Hepatocyte (in vitro differentiated cells): ENCODE results near the gene VWA5B2. TPM values are rescaled to one million over a fixed set of nuclear protein-coding genes. Genes with fewer than 3 reads are reported as not detected.
A peak's percentile ranks its signal among the peaks of the same experiment; 100 is the strongest.

Experiments
- DNase-seq: peaks from one replicate; pipeline ENCODE4 v3.0.0-alpha.2; 2016; ENCODE audit warnings: low spot score
- H2AFZ ChIP-seq: fragments of 200-600 bp; sonication (generic); 2 replicates; pipeline ENCODE4 v1.6.0; 2016; ENCODE audit warnings: antibody characterized with exemption, mild to moderate bottlenecking
- H3K27ac ChIP-seq: fragments of 200-600 bp; sonication (generic); 2 replicates; pipeline ENCODE4 v1.5.1; 2016; ENCODE audit warnings: mild to moderate bottlenecking
- H3K27me3 ChIP-seq: fragments of 200-600 bp; sonication (generic); 2 replicates; pipeline ENCODE4 v1.6.1; 2016
- H3K36me3 ChIP-seq: fragments of 200-600 bp; sonication (generic); replicated peaks from 2 replicates; pipeline ENCODE4 v1.5.1; 2016; ENCODE audit warnings: low read depth; ENCODE audit not compliant: insufficient read depth
- H3K4me1 ChIP-seq: fragments of 200-600 bp; sonication (generic); 2 replicates; pipeline ENCODE4 v1.5.1; 2016; ENCODE audit warnings: mild to moderate bottlenecking, moderate library complexity; ENCODE audit not compliant: insufficient read depth
- H3K4me2 ChIP-seq: fragments of 200-600 bp; sonication (generic); 2 replicates; pipeline ENCODE4 v1.6.0; 2016
- H3K4me3 ChIP-seq: fragments of 200-600 bp; sonication (generic); 2 replicates; pipeline ENCODE4 v1.5.1; 2016; ENCODE audit warnings: mild to moderate bottlenecking
- H3K79me2 ChIP-seq: fragments of 200-600 bp; sonication (generic); 2 replicates; pipeline ENCODE4 v1.6.0; 2017; ENCODE audit warnings: mild to moderate bottlenecking
- H3K9me2 ChIP-seq: fragments of 200-600 bp; sonication (generic); replicated peaks from 2 replicates; pipeline ENCODE4 v1.6.0; 2017; ENCODE audit warnings: mild to moderate bottlenecking; ENCODE audit not compliant: insufficient read depth
- H3K9me3 ChIP-seq: fragments of 200-600 bp; sonication (generic); 2 replicates; pipeline ENCODE4 v1.5.1; 2016; ENCODE audit warnings: low read depth, mild to moderate bottlenecking
- H4K20me1 ChIP-seq: fragments of 200-600 bp; sonication (generic); 2 replicates; pipeline ENCODE4 v1.6.0; 2016; ENCODE audit warnings: mild to moderate bottlenecking; ENCODE audit not compliant: insufficient read depth, poor library complexity, severe bottlenecking
- CTCF ChIP-seq: fragments of 200-600 bp; sonication (generic); IDR thresholded peaks from 2 replicates; pipeline ENCODE4 v1.5.1; 2016; ENCODE audit warnings: antibody characterized with exemption, mild to moderate bottlenecking; ENCODE audit not compliant: poor library complexity
- EZH2 ChIP-seq: fragments of 200-600 bp; sonication (generic); IDR thresholded peaks from 2 replicates; pipeline ENCODE4 v1.6.1; 2016; ENCODE audit warnings: antibody characterized with exemption, mild to moderate bottlenecking, borderline replicate concordance
- EZH2phosphoT487 ChIP-seq: fragments of 200-600 bp; sonication (generic); IDR thresholded peaks from one replicate; pipeline ENCODE4 v1.6.1; 2018; ENCODE audit warnings: antibody characterized with exemption, mild to moderate bottlenecking, low read depth, moderate library complexity; ENCODE audit not compliant: unreplicated experiment, severe bottlenecking
- WGBS: methylation state at CpG from one replicate; pipeline ENCODE4 v1.1.6; 2016; ENCODE audit warnings: low lambda C conversion rate; ENCODE audit errors: missing lambda C conversion rate; 5-methylcytosine and 5-hydroxymethylcytosine counted together
- microRNA counts: library from miRNA; unstranded; fragments of <30 nt; microRNA quantifications from one replicate; lab custom pipeline; 2017
- microRNA-seq: library from miRNA; unstranded; fragments of <30 nt; microRNA quantifications from one replicate; pipeline ENCODE4, GENCODE V29; 2017
- polyA plus RNA-seq: library from polyadenylated mRNA; unstranded; fragments of >200 nt; fragmentation: Nextera tagmentation; extraction: Ambion mirVana; gene quantifications from 2 replicates; pipeline ENCODE4 v1.2.1, GENCODE V29; 2016
- small RNA-seq: library from RNA; depleted of rRNA; stranded (forward); fragments of <200 nt; gene quantifications from one replicate; pipeline ENCODE3, GENCODE V24; 2014
- total RNA-seq: library from RNA; depleted of rRNA; stranded (reverse); fragments of >200 nt; gene quantifications from 2 replicates; pipeline ENCODE4 v1.2.3, GENCODE V29; 2014

The VWA5B2 gene
- total and polyA plus RNA-seq, 2 experiments from 2014 or later, result 1.0 to 3.2 TPM

- peak; percentile 48 for DNase-seq
- H2AFZ ChIP-seq, result no peak overlapping the region
- TF ChIP-seq EZH2phosphoT487, result no peak
- TF ChIP-seq CTCF, result peak; percentile 51
- TF ChIP-seq EZH2, result no peak
Observed at GRCh38 chr3:184289426-184289938, 60.1 kb downstream of the VWA5B2 start.

DNA sequence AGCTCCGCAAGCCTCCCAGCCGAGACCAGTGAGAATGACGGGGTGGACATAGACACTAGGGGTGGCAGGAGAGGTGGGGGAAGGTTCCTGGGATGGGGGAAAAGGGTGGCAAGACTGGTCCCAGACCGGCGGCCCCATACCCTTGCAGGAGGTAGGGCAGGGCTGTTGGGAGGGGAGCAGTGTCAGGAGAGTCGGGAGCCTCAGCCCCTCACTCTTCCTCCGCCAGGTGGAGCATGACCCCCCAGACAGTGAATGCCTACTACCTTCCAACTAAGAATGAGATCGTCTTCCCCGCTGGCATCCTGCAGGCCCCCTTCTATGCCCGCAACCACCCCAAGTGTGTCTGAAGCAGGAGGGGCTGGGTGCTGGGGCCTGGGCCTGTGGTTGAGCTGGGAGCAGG lies 60.9 kb downstream of the VWA5B2 start:
- Histone ChIP-seq H3K4me3 (no peak overlapping the region), H3K4me2 (no peak overlapping the region), H3K27ac (no peak overlapping the region), H3K27me3 (peaks cover 5% of the 10 kb centered on the region), H3K4me1 (no peaks in the 10 kb centered on the region), H3K79me2 (no peaks in the 10 kb centered on the region), H3K9me3 (no peaks in the 10 kb centered on the region), H2AFZ (no peak overlapping the region), H4K20me1 (no peaks in the 10 kb centered on the region), H3K9me2 (no peaks in the 10 kb centered on the region), H3K36me3 (no peaks in the 10 kb centered on the region)
- 88% methylated on average over 10 of the region's 10 CpGs for WGBS
- no peak for TF ChIP-seq EZH2phosphoT487
- no peak for TF ChIP-seq CTCF
- TF ChIP-seq EZH2, result no peak
- DNase-seq, result no peak

More at GRCh38 chr3:184289426-184289938, 60.1 kb downstream of the VWA5B2 start:
- no peaks in the 10 kb centered on the region for H3K9me3 ChIP-seq
- H3K9me2 ChIP-seq, result no peaks in the 10 kb centered on the region
- H3K4me1 ChIP-seq, result no peaks in the 10 kb centered on the region
- 21% methylated on average over 10 of the region's 10 CpGs for WGBS
- no peaks in the 10 kb centered on the region for H3K79me2 ChIP-seq
- H3K4me3 ChIP-seq, result no peak overlapping the region
- H3K36me3 ChIP-seq, result no peaks in the 10 kb centered on the region
- H3K4me2 ChIP-seq, result no peak overlapping the region
- no peaks in the 10 kb centered on the region for H4K20me1 ChIP-seq
- no peak overlapping the region for H3K27ac ChIP-seq
- peaks cover 5% of the 10 kb centered on the region for H3K27me3 ChIP-seq

DNA sequence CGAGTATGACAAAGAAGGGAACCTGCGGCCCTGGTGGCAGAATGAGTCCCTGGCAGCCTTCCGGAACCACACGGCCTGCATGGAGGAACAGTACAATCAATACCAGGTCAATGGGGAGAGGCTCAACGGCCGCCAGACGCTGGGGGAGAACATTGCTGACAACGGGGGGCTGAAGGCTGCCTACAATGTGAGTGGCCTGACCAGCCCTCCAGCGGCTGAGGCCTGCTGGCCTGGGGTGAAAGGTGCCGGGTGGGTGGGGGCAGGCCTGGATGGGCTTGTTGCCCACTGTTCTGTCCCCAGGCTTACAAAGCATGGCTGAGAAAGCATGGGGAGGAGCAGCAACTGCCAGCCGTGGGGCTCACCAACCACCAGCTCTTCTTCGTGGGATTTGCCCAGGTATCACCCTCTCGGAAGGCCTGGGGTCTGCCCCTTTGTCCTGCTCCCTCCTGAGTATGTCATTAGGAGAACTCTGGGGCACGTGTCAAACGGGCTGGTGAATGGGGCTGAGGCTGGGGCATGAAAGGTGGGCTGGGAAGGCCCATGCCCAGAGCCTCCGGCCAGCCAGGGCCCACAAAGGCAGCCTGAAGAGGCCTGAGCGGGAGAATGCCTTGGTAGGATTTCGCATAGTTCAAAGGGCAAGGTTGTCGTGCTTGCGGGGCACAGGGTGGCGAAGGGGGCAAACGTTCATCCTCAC lies 61.8 kb downstream of the VWA5B2 start:
- H2AFZ ChIP-seq, result no peak overlapping the region
- TF ChIP-seq EZH2phosphoT487 (no peak), EZH2 (no peak), CTCF (no peak)
- H3K9me2 ChIP-seq, result no peaks in the 10 kb centered on the region
- no peak overlapping the region for H3K4me3 ChIP-seq
- WGBS, result 94% methylated on average over 22 of the region's 22 CpGs
- no peaks in the 10 kb centered on the region for H3K36me3 ChIP-seq
- no peaks in the 10 kb centered on the region for H3K27me3 ChIP-seq
- H4K20me1 ChIP-seq, result no peaks in the 10 kb centered on the region
- no peaks in the 10 kb centered on the region for H3K9me3 ChIP-seq
- H3K79me2 ChIP-seq, result no peaks in the 10 kb centered on the region
- H3K27ac ChIP-seq, result no peak overlapping the region
- H3K4me2 ChIP-seq, result no peak overlapping the region
- H3K4me1 ChIP-seq, result no peaks in the 10 kb centered on the region
- no peak for DNase-seq

MicroRNAs encoded within 50 kb of the gene (microRNA counts, 767-probe panel; counts per million panel counts)
- microRNA hsa-miR-1224-3p (lab: Ali Mortazavi, UCI), result not detected
- not detected for microRNA hsa-miR-1224-5p (lab: Ali Mortazavi, UCI)

Small RNAs within 50 kb of the gene (microRNA-seq; reads per million reads assigned to microRNA genes)
- 38.9 reads per million, percentile 49 among the genes with 10 or more reads in this experiment for gene MIR1224

Small RNAs within 50 kb of the gene (small RNA-seq; reads per million reads assigned to genes)
- gene MIR1224, result 0.59 reads per million, percentile 48 among the genes with 10 or more reads in this experiment

Other genes starting within 250 kb of the VWA5B2 start
- gene ABCC5, start 211.7 kb upstream of the VWA5B2 start, total RNA-seq, result 27.1 and 27.8 TPM in 2 replicates
- 36.5 and 41.4 TPM in 2 replicates for gene ABCC5, start 211.7 kb upstream of the VWA5B2 start, polyA plus RNA-seq
- gene HTR3D, start 197.8 kb upstream of the VWA5B2 start, total RNA-seq, result not detected in 2 replicates
- not detected in 2 replicates for gene HTR3D, start 197.8 kb upstream of the VWA5B2 start, polyA plus RNA-seq
- gene HTR3C, start 176.5 kb upstream of the VWA5B2 start, total RNA-seq, result not detected in 2 replicates
- not detected in 2 replicates for gene HTR3C, start 176.5 kb upstream of the VWA5B2 start, polyA plus RNA-seq
- not detected in 2 replicates for gene HTR3E, start 132.5 kb upstream of the VWA5B2 start, total RNA-seq
- not detected in 2 replicates for gene HTR3E, start 132.5 kb upstream of the VWA5B2 start, polyA plus RNA-seq
- gene EIF2B5, start 94.2 kb upstream of the VWA5B2 start, total RNA-seq, result 34.6 and 35.0 TPM in 2 replicates
- 35.6 and 41.0 TPM in 2 replicates for gene EIF2B5, start 94.2 kb upstream of the VWA5B2 start, polyA plus RNA-seq
- gene DVL3, start 74.2 kb upstream of the VWA5B2 start, total RNA-seq, result 45.9 and 49.1 TPM in 2 replicates
- gene DVL3, start 74.2 kb upstream of the VWA5B2 start, polyA plus RNA-seq, result 121 and 154 TPM in 2 replicates
- 222 and 243 TPM in 2 replicates for gene AP2M1, start 54.7 kb upstream of the VWA5B2 start, total RNA-seq
- gene AP2M1, start 54.7 kb upstream of the VWA5B2 start, polyA plus RNA-seq, result 389 and 436 TPM in 2 replicates
- 31.6 and 33.1 TPM in 2 replicates for gene ABCF3, start 43.4 kb upstream of the VWA5B2 start, total RNA-seq
- gene ABCF3, start 43.4 kb upstream of the VWA5B2 start, polyA plus RNA-seq, result 62.7 and 68.8 TPM in 2 replicates
- gene ALG3, start 19.4 kb downstream of the VWA5B2 start, total RNA-seq, result 52.3 and 68.9 TPM in 2 replicates
- gene ALG3, start 19.4 kb downstream of the VWA5B2 start, polyA plus RNA-seq, result 120 and 122 TPM in 2 replicates
- 8.4 and 9.8 TPM in 2 replicates for gene EEF1AKMT4, start 20.1 kb downstream of the VWA5B2 start, total RNA-seq
- gene EEF1AKMT4, start 20.1 kb downstream of the VWA5B2 start, polyA plus RNA-seq, result 13.5 and 16.5 TPM in 2 replicates
- not detected in 2 replicates for gene CAMK2N2, start 32.0 kb downstream of the VWA5B2 start, total RNA-seq
- gene CAMK2N2, start 32.0 kb downstream of the VWA5B2 start, polyA plus RNA-seq, result 0.11 and 0.30 TPM in 2 replicates
- not detected in 2 replicates for gene ECE2, start 46.4 kb downstream of the VWA5B2 start, total RNA-seq
- gene ECE2, start 46.4 kb downstream of the VWA5B2 start, polyA plus RNA-seq, result not detected in 2 replicates
- gene PSMD2, start 69.7 kb downstream of the VWA5B2 start, total RNA-seq, result 221 and 232 TPM in 2 replicates
- 241 and 268 TPM in 2 replicates for gene PSMD2, start 69.7 kb downstream of the VWA5B2 start, polyA plus RNA-seq
- 206 and 254 TPM in 2 replicates for gene EIF4G1, start 85.0 kb downstream of the VWA5B2 start, total RNA-seq
- 200 and 204 TPM in 2 replicates for gene EIF4G1, start 85.0 kb downstream of the VWA5B2 start, polyA plus RNA-seq
- 12.6 and 17.7 TPM in 2 replicates for gene FAM131A, start 108.0 kb downstream of the VWA5B2 start, total RNA-seq
- 10.2 and 12.2 TPM in 2 replicates for gene FAM131A, start 108.0 kb downstream of the VWA5B2 start, polyA plus RNA-seq
- 11.8 and 12.3 TPM in 2 replicates for gene CLCN2, start 132.0 kb downstream of the VWA5B2 start, total RNA-seq
- 11.9 and 12.8 TPM in 2 replicates for gene CLCN2, start 132.0 kb downstream of the VWA5B2 start, polyA plus RNA-seq
- gene POLR2H, start 132.1 kb downstream of the VWA5B2 start, total RNA-seq, result 125 and 126 TPM in 2 replicates
- 95.1 and 106 TPM in 2 replicates for gene POLR2H, start 132.1 kb downstream of the VWA5B2 start, polyA plus RNA-seq
- gene THPO, start 148.6 kb downstream of the VWA5B2 start, total RNA-seq, result 1.5 and 1.8 TPM in 2 replicates
- gene THPO, start 148.6 kb downstream of the VWA5B2 start, polyA plus RNA-seq, result 4.0 and 5.2 TPM in 2 replicates
- gene CHRD, start 150.5 kb downstream of the VWA5B2 start, total RNA-seq, result 13.6 and 15.0 TPM in 2 replicates
- gene CHRD, start 150.5 kb downstream of the VWA5B2 start, polyA plus RNA-seq, result 13.3 and 16.1 TPM in 2 replicates